Endodermal cell (in vitro differentiated cells): ENCODE results near the gene ACKR3. TPM values are rescaled to one million over a fixed set of nuclear protein-coding genes. Genes with fewer than 3 reads are reported as not detected.
A peak's percentile ranks its signal among the peaks of the same experiment; 100 is the strongest.

ENCODE experiments used
- DNase-seq: peaks from one replicate; pipeline ENCODE4 v3.0.0-alpha.2; 2017
- H3K27ac ChIP-seq: 2 replicates; pipeline ENCODE4 v1.5.1; 2013; ENCODE audit warnings: mild to moderate bottlenecking, low read depth, low read length, moderate library complexity
- H3K27me3 ChIP-seq: 2 replicates; pipeline ENCODE4 v1.6.1; 2013; ENCODE audit warnings: mild to moderate bottlenecking, low read length, moderate library complexity; ENCODE audit not compliant: insufficient read depth, control insufficient read depth, poor library complexity, severe bottlenecking
- H3K36me3 ChIP-seq: 2 replicates; pipeline ENCODE4 v1.7.0; 2013; ENCODE audit warnings: mild to moderate bottlenecking, low read length, moderate library complexity; ENCODE audit not compliant: control insufficient read depth, insufficient read depth
- H3K4me1 ChIP-seq: one replicate; pipeline ENCODE4 v1.7.0; 2013; ENCODE audit warnings: low read length; ENCODE audit not compliant: control insufficient read depth, insufficient read depth
- H3K4me3 ChIP-seq: 2 replicates; pipeline ENCODE4 v1.5.1; 2013; ENCODE audit warnings: mild to moderate bottlenecking, low read length, moderate library complexity
- H3K9ac ChIP-seq: 2 replicates; pipeline ENCODE4 v1.6.1; 2013; ENCODE audit warnings: mild to moderate bottlenecking, low read length, moderate library complexity; ENCODE audit not compliant: poor library complexity, severe bottlenecking; ENCODE audit errors: extremely low read depth
- H3K9me3 ChIP-seq: 2 replicates; pipeline ENCODE4 v1.6.1; 2013; ENCODE audit warnings: mild to moderate bottlenecking, low read length, moderate library complexity; ENCODE audit not compliant: control insufficient read depth
- H3K27ac Mint-ChIP-seq: 2 replicates; pipeline ENCODE4 v1.8.0; 2020; ENCODE audit warnings: mixed read lengths
- H3K27me3 Mint-ChIP-seq: 2 replicates; pipeline ENCODE4 v1.8.0; 2021; ENCODE audit warnings: mild to moderate bottlenecking, mixed read lengths; ENCODE audit not compliant: insufficient read depth
- H3K36me3 Mint-ChIP-seq: 2 replicates; pipeline ENCODE4 v1.8.0; 2020; ENCODE audit warnings: low read depth, mixed read lengths
- H3K4me1 Mint-ChIP-seq: 2 replicates; pipeline ENCODE4 v1.8.0; 2020; ENCODE audit warnings: mixed read lengths
- H3K4me3 Mint-ChIP-seq: 2 replicates; pipeline ENCODE4 v1.8.0; 2020; ENCODE audit warnings: mild to moderate bottlenecking, moderate library complexity, mixed read lengths
- H3K9me3 Mint-ChIP-seq: 2 replicates; pipeline ENCODE4 v1.8.0; 2020; ENCODE audit warnings: mild to moderate bottlenecking, mixed read lengths
- CTCF ChIP-seq: fragments of 200-600 bp; sonication (generic); conservative IDR thresholded peaks from 2 replicates; pipeline ENCODE4 v1.5.0; 2021; ENCODE audit warnings: antibody characterized with exemption, mild to moderate bottlenecking
- WGBS, 2 experiments: methylation state at CpG; one replicate each; pipeline versions ENCODE4 v1.1.5 to v1.1.7; 2013; ENCODE audit warnings: missing lambda C conversion rate in 2 of 2, mixed read lengths in 1 of 2; ENCODE audit not compliant: insufficient coverage in 1 of 2, insufficient read length in 1 of 2; 5-methylcytosine and 5-hydroxymethylcytosine counted together
- total RNA-seq, 2 donors: library from RNA; stranded (reverse); fragmentation: NEBNext Ultra II Directional in 1 of 2; extraction: Animal tissue kit (Norgen Biotek cat#: 25700) in 1 of 2; gene quantifications; 2 replicates in 1 of 2; 3 replicates in 1 of 2; pipeline ENCODE4 v1.2.1, GENCODE V29; 2021

Gene ACKR3
- total RNA-seq, 2 donors from 2014 or later, result 76.9 to 110 TPM

- Histone ChIP-seq H3K36me3 (no peaks in the 10 kb centered on the region), H3K4me1 (no peaks in the 10 kb centered on the region), H3K9ac (no peak overlapping the region), H3K27ac (no peak overlapping the region), H3K27me3 (no peaks in the 10 kb centered on the region), H3K4me3 (no peak overlapping the region), H3K9me3 (no peaks in the 10 kb centered on the region)
- TF ChIP-seq CTCF, result peak; percentile 39
- Mint-ChIP-seq H3K27ac (no peak overlapping the region), H3K27me3 (peaks cover 23% of the 10 kb centered on the region), H3K9me3 (peaks cover 7% of the 10 kb centered on the region), H3K4me3 (no peak overlapping the region), H3K36me3 (no peaks in the 10 kb centered on the region), H3K4me1 (no peaks in the 10 kb centered on the region)
- peak; percentile 3 for DNase-seq
- WGBS, 2 experiments, result 83 to 93% methylated on average over 1 to 3 of the region's 3 CpGs
Observed at GRCh38 chr2:236557306-236558030, 12.2 kb upstream of the ACKR3 start.

- Histone ChIP-seq H3K27me3 (no peaks in the 10 kb centered on the region), H3K9ac (no peak overlapping the region), H3K9me3 (no peaks in the 10 kb centered on the region), H3K4me3 (no peak overlapping the region), H3K27ac (no peak overlapping the region), H3K36me3 (no peaks in the 10 kb centered on the region), H3K4me1 (no peaks in the 10 kb centered on the region)
- peaks cover 24% of the 10 kb centered on the region for H3K27me3 Mint-ChIP-seq
- peaks cover 7% of the 10 kb centered on the region for H3K9me3 Mint-ChIP-seq
- no peak overlapping the region for H3K27ac Mint-ChIP-seq
- TF ChIP-seq CTCF, result no peak
- 89 to 92% methylated on average over 9 to 11 of the region's 11 CpGs for WGBS, 2 experiments
- H3K4me1 Mint-ChIP-seq, result no peaks in the 10 kb centered on the region
- no peaks in the 10 kb centered on the region for H3K36me3 Mint-ChIP-seq
- peak; percentile 38 for DNase-seq
- H3K4me3 Mint-ChIP-seq, result no peak overlapping the region
Observed at GRCh38 chr2:236558036-236558435, 11.6 kb upstream of the ACKR3 start.

- TF ChIP-seq CTCF, result no peak
- H3K9me3 Mint-ChIP-seq, result peaks cover 7% of the 10 kb centered on the region
- no peak overlapping the region for H3K9ac ChIP-seq
- no peaks in the 10 kb centered on the region for H3K27me3 ChIP-seq
- no peaks in the 10 kb centered on the region for H3K36me3 ChIP-seq
- H3K4me1 ChIP-seq, result no peaks in the 10 kb centered on the region
- H3K4me1 Mint-ChIP-seq, result no peaks in the 10 kb centered on the region
- no peak overlapping the region for H3K4me3 ChIP-seq
- DNase-seq, result no peak
- no peaks in the 10 kb centered on the region for H3K9me3 ChIP-seq
- peaks cover 27% of the 10 kb centered on the region for H3K27me3 Mint-ChIP-seq
- WGBS, 2 experiments, result 80 to 88% methylated on average over 1 to 6 of the region's 6 CpGs
- H3K4me3 Mint-ChIP-seq, result no peak overlapping the region
- no peak overlapping the region for H3K27ac Mint-ChIP-seq
- no peaks in the 10 kb centered on the region for H3K36me3 Mint-ChIP-seq
- no peak overlapping the region for H3K27ac ChIP-seq
Observed at GRCh38 chr2:236558993-236559978, 10.3 kb upstream of the ACKR3 start.
